Adrenal gland (tissue), 12 donors: Measurements from ENCODE around the gene PRRG1. TPM values are rescaled to one million over a fixed set of nuclear protein-coding genes. Genes with fewer than 3 reads are reported as not detected.
A peak's percentile ranks its signal among the peaks of the same experiment; 100 is the strongest.
"Not testable (repeated sequence)": the region's sequence is repeated elsewhere in the genome, so short reads cannot be mapped to it uniquely, and the experiment has no call there.

ENCODE experiments used
- DNase-seq, 7 donors: peaks; one replicate each; pipeline ENCODE4 v3.0.0-alpha.2; 2019 to 2020
- H3K27ac ChIP-seq, 5 donors: fragments of 200-600 bp; sonication (generic) in 4 of 5; 1 replicate in 3 of 5; 2 replicates in 2 of 5; pipeline versions ENCODE4 v1.5.1 to v1.8.0; 2016 to 2020; ENCODE audit warnings: mild to moderate bottlenecking in 1 of 5
- H3K27me3 ChIP-seq: fragments of 200-600 bp; 2 replicates; pipeline ENCODE4 v1.8.0; 2021
- H3K36me3 ChIP-seq, 2 donors: fragments of 200-600 bp; replicated peaks in 1 of 2; 1 replicate in 1 of 2; 2 replicates in 1 of 2; pipeline versions ENCODE4 v1.5.1 to v1.8.0; 2018 to 2022
- H3K4me1 ChIP-seq, 2 donors: fragments of 200-600 bp; replicated peaks in 1 of 2; 1 replicate in 1 of 2; 2 replicates in 1 of 2; pipeline versions ENCODE4 v1.5.1 to v1.8.0; 2018 to 2021
- H3K4me3 ChIP-seq, 4 donors: fragments of 200-600 bp; sonication (generic) in 3 of 4; one replicate each; pipeline ENCODE4 v1.5.1; 2016 to 2018
- H3K9me3 ChIP-seq, 3 donors: fragments of 200-600 bp; sonication (generic) in 1 of 3; replicated peaks in 1 of 3; 1 replicate in 2 of 3; 2 replicates in 1 of 3; pipeline versions ENCODE4 v1.5.1 to v1.8.0; 2016 to 2021
- POLR2A ChIP-seq, 2 donors: fragments of 450-650 bp; IDR thresholded peaks; one replicate each; pipeline ENCODE4 v1.6.1; 2017; ENCODE audit warnings: antibody characterized with exemption in 2 of 2, mild to moderate bottlenecking in 2 of 2, moderate library complexity in 1 of 2
- WGBS, 4 donors: extraction: QIAGEN DNeasy Blood & Tissue Kit in 2 of 4; methylation state at CpG; one replicate each; pipeline versions ENCODE4 v1.1.5 to v1.1.7; 2013 to 2017; 5-methylcytosine and 5-hydroxymethylcytosine counted together
- intact Hi-C, 2 donors: fragments of 100-400 bp; cut with DNase I; formaldehyde crosslinking; loops; one replicate each; pipeline versions ENCODE4 v1.14.1 to v1.15.0; 2022 to 2023
- polyA plus RNA-seq, 3 donors: library from polyadenylated mRNA; stranded (reverse); fragments of 200-250 nt in 2 of 3; fragments of 350-450 nt in 1 of 3; fragmentation: Illumina TruSeq in 1 of 3; extraction: RNeasy Lipid Tissue Mini Kit (QIAGEN cat#74804) in 1 of 3; gene quantifications; one replicate each; pipeline ENCODE4 v1.2.3, GENCODE V29; 2013 to 2014
- total RNA-seq, 9 donors: library from RNA; depleted of rRNA in 4 of 9; stranded (reverse); fragments of >200 nt in 4 of 9; fragments of 120-200 nt in 1 of 9; fragmentation: NEBNext Ultra II Directional in 1 of 9; extraction: Animal tissue kit (Norgen Biotek cat#: 25700) in 1 of 9; gene quantifications; one replicate each; pipeline versions ENCODE4 v1.1.0 to v1.2.4, GENCODE V29; 2013 to 2023
- TF ChIP-seq, protein P1 (sequence below), 6 experiments: fragments of 450-650 bp in 4 of 6; fragments of 200-600 bp in 2 of 6; sonication (generic) in 1 of 6; IDR thresholded peaks; 1 replicate in 5 of 6; 2 replicates in 1 of 6; pipeline versions ENCODE4 v1.5.1 to v1.8.0; 2016 to 2021; ENCODE audit warnings: antibody characterized with exemption in 6 of 6, mild to moderate bottlenecking in 2 of 6, moderate library complexity in 1 of 6
- donor health status: healthy with polysubstance abuse.
- donor health status: Bipolar disorder and iron deficiency.
- donor health status: DM: yes; HTN: yes; CAD: no.
- donor health status: DM: no; HTN: no; CAD: no.
- donor health status: DM: no; HTN: no; CAD: no.
- donor health status: DM: yes; HTN: yes; CAD: no.

PRRG1 gene
- total and polyA plus RNA-seq, 12 donors: 2.4 to 23.8 (median 10.1) TPM

DNA sequence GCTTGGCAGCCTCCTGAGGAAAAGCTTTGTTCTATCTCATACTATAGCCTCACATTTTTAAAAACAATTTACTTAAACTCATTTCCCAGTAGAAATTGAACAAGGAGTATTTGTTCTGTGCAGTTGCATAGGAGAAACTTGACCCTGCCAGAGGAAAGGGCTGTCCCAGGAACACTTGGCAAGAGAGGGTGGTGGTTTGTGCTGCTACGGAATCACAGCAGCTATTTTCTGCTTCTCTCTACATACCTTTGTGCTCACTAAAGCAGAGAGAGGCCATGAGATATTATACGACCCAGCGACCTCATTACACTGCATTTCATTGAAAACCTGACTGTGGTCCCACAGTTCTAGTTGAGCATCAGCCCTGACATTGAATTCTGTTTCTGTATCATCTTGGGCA, 139.2 kb downstream of the PRRG1 start:
- no peaks in the 10 kb centered on the region for H3K27me3 ChIP-seq
- intact Hi-C loops: no loop called here
- H3K4me1 ChIP-seq: no peaks in the 10 kb centered on the region
- no peak overlapping the region for H3K27ac ChIP-seq
- no peak for DNase-seq
- no peaks in the 10 kb centered on the region for H3K9me3 ChIP-seq
- TF ChIP-seq, protein P1, sequence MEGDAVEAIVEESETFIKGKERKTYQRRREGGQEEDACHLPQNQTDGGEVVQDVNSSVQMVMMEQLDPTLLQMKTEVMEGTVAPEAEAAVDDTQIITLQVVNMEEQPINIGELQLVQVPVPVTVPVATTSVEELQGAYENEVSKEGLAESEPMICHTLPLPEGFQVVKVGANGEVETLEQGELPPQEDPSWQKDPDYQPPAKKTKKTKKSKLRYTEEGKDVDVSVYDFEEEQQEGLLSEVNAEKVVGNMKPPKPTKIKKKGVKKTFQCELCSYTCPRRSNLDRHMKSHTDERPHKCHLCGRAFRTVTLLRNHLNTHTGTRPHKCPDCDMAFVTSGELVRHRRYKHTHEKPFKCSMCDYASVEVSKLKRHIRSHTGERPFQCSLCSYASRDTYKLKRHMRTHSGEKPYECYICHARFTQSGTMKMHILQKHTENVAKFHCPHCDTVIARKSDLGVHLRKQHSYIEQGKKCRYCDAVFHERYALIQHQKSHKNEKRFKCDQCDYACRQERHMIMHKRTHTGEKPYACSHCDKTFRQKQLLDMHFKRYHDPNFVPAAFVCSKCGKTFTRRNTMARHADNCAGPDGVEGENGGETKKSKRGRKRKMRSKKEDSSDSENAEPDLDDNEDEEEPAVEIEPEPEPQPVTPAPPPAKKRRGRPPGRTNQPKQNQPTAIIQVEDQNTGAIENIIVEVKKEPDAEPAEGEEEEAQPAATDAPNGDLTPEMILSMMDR (IDR thresholded peaks at IDR 0.05): no peak
- TF ChIP-seq POLR2A (IDR thresholded peaks at IDR 0.05): no peak
- 80 to 83% (median 82%) methylated on average over 3 of the region's 3 CpGs for WGBS, 4 donors
- no peaks in the 10 kb centered on the region for H3K36me3 ChIP-seq
- no peak overlapping the region for H3K4me3 ChIP-seq

DNA sequence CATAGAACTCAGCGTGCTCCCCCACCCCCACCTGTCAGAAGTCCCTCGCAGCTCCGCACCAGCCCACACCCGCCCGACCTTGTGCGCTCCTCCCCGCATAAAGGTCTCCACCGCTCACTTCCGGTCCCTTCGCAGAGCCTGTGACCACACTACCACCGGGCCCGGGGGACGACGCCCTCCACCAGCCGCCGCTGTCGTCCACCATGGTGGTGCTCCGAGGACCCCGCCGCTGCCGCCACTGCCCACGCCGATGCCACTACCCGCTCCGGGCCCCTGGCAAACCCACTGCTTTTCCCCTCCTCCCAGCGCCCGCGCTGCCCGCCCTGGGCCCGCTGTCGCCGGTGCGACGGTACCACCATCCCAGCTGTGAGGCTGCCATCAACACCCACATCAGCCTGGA, 142.5 kb downstream of the PRRG1 start:
- intact Hi-C loops: no loop called here
- 94 to 97% (median 97%) methylated on average over 15 to 28 of the region's 34 CpGs for WGBS, 4 donors
- Histone ChIP-seq H3K36me3 (no peaks in the 10 kb centered on the region), H3K27ac (no peak overlapping the region), H3K4me1 (no peaks in the 10 kb centered on the region), H3K4me3 (no peak overlapping the region), H3K9me3 (no peaks in the 10 kb centered on the region), H3K27me3 (no peaks in the 10 kb centered on the region)
- DNase-seq: no peak
- no peak for TF ChIP-seq POLR2A (IDR thresholded peaks at IDR 0.05)
- TF ChIP-seq, protein P1 (IDR thresholded peaks at IDR 0.05): no peak

DNA sequence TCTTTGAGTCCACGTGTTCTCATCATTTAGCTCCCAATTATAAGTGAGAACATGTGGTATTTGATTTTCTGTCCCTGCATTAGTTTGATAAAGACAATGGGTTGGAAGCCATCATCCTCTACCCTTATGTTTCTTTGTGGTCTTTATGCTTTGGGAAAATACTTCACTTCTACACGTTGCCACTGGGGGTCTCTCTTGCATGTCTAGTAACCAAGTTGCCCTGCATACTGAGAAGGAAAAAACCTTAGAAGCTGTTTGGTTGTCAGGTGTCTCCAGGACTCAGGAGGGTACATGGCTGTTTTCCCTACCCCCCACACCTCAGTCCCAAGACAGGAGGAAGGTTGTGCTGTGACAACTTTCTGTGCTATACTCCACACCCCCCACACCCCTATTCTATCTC, 146.6 kb downstream of the PRRG1 start:
- H3K4me1 ChIP-seq, H3K4me3 ChIP-seq, H3K27ac ChIP-seq, H3K27me3 ChIP-seq, DNase-seq, H3K36me3 ChIP-seq, intact Hi-C loops, H3K9me3 ChIP-seq: not testable (repeated sequence)
- 12 to 33% (median 25%) methylated on average over 2 of the region's 2 CpGs for WGBS, 4 donors
- TF ChIP-seq, protein P1 (IDR thresholded peaks at IDR 0.05): peak in 2 of 6 experiments; percentile 13 to 15

DNA sequence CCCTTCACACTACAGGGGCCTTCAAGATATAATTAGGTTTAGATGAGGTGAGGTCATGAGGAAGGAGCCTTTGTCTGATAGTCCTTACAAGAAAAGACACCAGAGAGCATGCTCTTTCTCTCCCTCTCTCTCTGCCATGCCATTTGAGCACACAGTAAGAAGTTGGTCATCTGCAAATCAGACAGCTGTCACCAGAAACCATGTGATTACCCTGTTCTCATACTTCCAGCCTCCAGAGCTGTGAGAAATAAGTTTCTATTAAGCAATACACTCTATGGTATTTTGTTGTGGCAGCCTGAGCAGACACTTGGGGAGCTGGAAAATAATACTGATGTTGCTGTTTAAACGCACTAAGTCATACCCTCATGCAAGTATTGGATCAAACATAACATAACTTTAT, 148.0 kb downstream of the PRRG1 start:
- H3K36me3 ChIP-seq, intact Hi-C loops, H3K4me3 ChIP-seq, H3K27ac ChIP-seq, DNase-seq, H3K4me1 ChIP-seq, H3K27me3 ChIP-seq, H3K9me3 ChIP-seq: not testable (repeated sequence)
- WGBS, 4 donors: 63 to 85% (median 77%) methylated on average over 1 of the region's 1 CpG

DNA sequence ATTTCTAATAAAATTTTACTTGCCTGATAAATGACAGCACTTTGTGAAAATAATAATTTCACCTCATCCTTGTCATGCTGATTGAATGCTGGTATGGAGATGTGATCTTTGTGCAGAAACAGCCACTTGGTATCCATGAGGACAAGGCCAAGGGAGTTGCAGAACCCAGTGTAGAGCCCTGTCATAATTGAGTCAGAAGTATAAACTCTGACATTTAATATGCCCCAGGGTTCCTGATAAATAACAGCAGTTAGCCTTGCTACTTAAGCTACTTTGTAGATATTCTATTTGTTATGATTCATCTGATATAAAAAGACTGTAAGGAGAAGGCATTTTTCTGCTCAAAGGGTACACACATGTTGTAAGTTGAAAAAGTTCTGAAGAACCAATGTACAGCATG, 149.2 kb downstream of the PRRG1 start:
- DNase-seq, H3K27ac ChIP-seq, intact Hi-C loops, H3K9me3 ChIP-seq, H3K36me3 ChIP-seq, H3K27me3 ChIP-seq, H3K4me3 ChIP-seq, H3K4me1 ChIP-seq: not testable (repeated sequence)

DNA sequence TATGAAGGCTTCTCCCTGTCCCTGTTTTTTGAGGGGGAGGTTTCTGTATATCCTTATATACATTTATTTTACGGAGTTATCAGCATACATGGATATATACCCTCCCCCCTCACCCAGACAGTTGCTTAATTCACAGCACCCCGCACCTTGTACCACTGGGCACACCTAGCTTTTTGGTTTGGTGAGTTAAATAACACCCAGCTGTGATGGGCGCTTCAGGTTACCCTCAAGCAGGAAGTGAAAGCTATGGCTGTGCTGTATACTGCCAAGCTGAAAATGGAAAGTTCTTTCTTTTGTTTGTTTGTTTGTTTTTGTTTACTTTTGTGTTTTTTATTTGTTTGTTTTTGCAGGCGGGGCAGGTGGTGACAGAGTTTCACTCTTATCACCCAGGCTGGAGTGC, 150.5 kb downstream of the PRRG1 start:
- H3K4me1 ChIP-seq, H3K9me3 ChIP-seq, H3K27me3 ChIP-seq, intact Hi-C loops, H3K36me3 ChIP-seq, DNase-seq, H3K27ac ChIP-seq, H3K4me3 ChIP-seq: not testable (repeated sequence)
- WGBS, 4 donors: 72 to 86% (median 80%) methylated on average over 4 of the region's 4 CpGs
